Stimulated activated CD8-positive, alpha-beta memory T cell treated with anti-CD3 and anti-CD28 coated beads, Interleukin-12 subunit alpha, Interleukin-12 subunit beta, amount 100 ng/mL, for 1 hour (primary cell): ENCODE data around the gene SOCS2.
"Not testable (repeated sequence)": the region's sequence is repeated elsewhere in the genome, so short reads cannot be mapped to it uniquely, and the experiment has no call there.

Source experiments
- DNase-seq: peaks from one replicate; pipeline ENCODE4 v3.0.0-alpha.2; 2020; ENCODE audit warnings: low read depth

The SOCS2 gene

DNA sequence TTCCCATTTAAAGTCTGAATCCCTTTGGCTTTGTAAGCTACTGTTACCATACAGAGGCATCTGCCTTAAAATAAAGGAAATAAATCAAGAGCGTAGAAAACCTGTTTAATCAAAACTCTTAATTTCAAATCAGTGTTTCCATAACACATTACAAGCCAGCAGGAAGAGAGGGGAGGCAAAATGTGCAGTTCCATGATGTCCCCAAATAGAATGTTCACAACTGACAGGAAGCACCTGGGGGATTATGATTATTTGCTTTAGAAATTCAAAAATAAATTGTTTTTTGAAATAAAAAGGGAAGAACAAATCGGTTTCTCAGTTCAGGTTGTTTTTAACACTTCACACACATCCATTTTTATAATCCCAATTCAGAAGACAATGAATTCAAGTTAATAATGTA lies 21.4 kb downstream of the SOCS2 start:
- DNase-seq, result no peak

DNA sequence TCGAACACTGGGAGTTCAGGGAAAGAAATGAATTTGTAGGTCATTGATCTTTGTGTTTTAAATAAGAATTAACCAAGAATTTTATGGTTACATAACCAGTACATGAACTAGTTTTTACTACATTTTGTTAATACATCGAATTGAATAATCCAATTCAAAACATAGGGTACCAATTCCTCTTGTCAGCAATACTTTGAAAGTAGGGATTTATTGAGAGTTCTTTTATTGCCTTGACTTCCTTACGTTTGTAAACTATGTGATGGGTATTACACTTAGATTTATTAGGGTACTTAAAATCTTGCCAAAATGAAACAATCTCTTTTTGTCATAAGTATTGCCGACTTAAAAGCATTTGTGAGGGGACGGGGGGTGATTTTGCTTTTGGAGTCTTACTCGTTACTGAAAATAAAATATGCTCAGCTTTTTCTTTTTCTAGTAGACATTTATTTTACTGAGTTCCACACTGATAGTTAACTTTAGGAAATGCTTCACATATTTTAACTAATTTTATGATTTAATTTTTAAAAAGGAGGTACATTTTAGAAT lies 22.4 kb downstream of the SOCS2 start:
- no peak for DNase-seq

DNA sequence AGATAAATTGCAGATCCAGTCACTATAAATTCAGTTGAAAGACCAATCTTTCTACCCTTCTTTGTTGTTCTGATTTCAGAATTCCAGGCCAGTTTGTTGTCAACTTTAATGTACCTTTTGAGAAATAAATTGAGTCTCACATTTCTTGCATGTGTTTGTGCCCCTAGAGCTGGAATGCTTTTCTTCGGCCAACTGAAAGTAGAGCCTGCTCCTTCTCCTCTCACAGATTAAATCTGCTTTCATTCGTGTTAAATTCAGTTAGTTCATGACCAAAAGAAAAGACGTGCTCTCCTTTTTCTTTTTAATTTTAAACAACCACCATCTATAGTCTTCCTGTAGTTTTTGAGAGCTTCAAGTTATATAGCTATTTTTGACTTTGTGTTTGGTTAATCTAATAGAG lies 22.9 kb downstream of the SOCS2 start:
- DNase-seq, result no peak

DNA sequence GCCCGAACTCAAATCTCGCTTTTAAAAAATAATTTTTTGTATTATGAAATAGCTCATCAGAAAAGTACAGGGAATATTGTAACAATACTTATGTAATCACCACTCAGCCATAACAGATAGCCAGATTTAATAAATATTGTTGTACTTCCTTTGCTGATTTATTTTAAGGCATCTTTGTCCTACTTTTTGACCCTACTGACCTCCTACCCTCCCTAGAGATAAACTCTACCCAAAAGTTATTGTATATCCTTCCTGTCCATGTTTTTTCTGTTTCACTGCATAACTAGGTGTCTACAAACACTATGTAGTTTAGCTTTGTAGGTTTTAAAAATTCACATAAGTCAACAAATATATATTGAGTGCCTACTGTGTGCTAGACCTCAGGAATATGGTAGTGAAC lies 25.1 kb downstream of the SOCS2 start:
- DNase-seq, result no peak

DNA sequence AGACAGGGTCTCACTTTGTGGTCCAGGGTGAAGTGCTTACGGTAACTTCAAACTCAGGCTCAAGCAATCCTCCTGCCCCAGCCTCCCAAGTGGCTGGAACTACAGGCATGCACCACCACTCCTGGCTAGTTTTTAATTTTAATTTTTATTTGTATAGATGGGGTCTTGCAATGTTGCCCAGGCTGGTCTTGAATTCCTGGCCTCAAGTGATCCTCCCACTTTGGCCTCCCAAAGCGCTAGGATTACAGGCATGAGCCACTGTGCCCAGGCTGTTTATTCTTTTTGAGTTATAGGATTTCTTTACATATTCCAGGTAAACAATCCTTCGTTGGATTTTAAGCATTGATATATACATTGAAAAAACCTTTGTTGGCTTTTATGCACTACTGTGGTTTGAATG lies 26.7 kb downstream of the SOCS2 start:
- no peak for DNase-seq

DNA sequence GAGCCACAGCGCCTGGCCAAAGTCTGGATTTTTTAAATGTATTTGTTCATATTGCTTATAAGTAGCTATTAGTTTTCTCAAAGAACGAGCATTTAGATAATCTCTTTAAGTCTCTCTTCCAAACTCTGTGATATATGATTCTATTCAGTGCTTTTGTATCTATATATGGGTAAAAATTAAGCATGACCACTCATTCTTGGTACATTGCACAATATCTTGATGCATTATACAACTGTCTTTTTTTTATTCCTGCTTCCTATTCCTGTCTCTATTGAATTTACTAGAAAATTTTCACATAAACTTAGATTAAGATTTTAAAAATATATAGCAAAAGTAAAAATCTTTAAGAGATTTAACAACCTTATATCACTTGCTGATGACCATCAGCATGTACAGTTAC lies 29.1 kb downstream of the SOCS2 start:
- no peak for DNase-seq

DNA sequence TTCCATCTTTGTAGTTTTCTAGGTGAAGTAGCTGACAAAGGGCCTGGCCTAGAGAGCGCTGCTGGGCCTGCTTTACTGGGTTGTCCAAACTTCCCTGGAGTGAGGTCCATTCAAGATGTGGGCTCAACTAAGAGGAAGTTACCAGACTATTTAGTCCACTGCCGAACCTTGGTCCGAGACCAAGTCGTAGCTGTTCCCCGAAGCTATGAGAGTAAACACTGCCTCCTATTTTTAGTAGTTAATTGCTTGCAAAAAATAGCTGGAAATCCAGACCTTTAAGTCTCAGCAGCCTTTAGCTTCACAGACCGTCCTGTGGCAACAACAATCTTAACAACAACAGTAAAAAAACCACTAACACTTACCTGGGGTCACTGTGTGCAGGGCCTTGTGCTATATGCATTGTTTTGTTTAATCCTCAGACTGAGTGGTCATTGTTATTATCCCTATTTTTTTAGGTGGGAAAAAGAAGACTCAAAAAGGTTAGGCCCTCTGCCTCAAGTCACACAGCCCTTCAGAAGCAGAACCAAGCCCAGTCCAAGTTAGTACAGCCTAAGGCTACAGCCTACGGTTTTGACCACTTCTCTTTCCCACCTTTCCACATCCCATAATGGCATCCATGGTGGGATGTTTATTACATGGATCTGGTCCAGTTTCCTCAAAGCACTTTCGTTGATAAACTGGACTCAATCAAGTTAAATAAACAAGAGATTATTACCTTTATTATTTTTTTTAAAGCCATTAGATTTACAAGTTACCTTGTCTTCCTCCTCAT lies 30.6 kb downstream of the SOCS2 start:
- DNase-seq, result no peak

DNA sequence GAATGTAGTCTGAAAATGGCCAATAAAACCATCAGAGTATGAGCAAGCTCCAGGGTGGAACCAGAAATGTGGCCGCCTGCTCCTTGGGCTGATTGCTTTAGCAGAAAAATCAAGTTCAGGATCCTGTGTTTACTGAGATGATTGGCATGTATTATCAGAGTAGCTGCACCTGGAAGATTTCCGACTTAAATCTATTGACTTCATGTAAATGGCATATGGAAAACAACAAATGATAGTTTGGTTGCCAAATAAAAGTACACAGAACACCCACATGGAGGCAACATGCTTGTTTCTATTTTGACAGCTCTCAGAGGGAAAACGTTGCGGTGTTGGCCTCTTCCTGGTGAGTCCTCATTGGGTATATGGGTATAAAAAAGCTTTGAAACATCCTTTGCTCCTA lies 31.3 kb downstream of the SOCS2 start:
- DNase-seq, result no peak

DNA sequence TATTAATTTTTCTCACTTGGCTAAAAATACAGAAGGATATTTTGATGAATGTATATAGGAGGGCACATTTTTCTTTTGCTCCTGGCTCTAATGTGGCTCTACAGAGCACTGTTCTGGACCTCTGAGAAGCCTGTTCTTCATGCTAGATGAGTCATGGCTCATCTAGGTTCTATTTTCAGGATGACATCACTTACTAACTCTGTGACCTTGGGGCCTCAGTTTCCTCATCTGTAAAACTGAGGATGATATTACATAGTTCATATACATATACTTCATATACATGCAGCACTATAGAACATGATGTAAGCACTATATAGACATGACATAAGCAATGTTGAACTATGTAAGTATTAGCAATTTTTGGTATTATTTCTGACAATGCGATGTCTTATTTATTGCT lies 35.8 kb downstream of the SOCS2 start:
- DNase-seq, result no peak

DNA sequence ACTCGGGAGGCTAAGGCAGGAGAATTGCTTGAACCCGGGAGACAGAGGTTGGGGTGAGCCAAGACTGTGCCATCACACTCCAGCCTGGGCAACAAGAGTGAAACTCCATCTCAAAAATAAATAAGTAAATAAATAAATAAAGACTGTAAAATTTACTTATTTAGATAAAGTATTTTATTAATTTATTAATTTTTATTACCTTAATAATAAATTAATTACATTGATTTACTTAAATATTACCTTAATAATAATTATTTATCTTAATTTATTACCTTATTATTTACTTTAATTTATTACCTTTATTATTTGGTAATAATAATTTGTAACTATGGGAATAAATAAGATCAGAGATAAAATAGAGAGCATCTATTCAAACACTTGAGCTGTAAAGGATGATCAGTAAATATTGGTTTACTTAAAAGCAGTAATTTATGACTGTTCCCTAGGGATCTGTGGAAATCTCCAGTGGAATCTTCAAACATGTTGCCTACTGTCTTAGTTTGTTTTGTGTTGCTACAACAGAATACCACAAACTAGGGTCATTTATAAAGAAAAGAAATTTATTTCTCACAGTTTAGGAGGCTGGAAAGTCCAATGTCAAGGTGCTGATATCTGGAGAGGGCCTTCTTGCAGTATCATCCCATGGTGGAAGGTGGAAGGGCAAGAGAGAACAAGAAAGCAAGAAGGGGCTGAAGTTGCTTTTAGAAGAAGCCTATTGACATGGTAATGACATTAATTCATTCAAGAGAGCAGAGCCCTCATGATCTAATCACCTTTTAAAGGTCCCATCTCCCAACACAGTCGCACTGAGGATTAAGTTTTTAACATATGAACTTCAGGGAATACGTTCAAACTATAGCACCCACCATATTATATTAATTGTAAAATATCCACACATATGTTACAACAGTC lies 37.1 kb downstream of the SOCS2 start:
- no peak for DNase-seq

DNA sequence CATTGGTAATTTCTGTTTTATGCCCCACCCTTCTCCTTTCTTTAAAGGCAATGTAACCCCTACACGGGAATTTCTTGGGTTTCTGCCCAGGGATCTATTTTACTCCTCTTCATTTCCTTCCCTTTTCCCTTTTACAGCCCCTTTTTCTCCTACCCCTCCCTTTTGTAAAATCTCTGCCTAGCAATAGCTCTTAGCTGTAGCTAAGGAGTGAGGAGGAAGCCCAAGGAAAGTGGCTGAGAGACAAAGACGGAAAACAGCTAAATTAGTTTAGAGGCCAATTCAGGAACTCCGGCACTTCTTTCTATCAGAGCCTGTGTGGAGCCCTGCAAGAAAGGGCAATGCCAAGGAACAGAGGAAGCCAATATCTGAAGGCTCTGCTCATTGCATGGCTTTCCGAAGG lies 40.3 kb downstream of the SOCS2 start:
- no peak for DNase-seq

DNA sequence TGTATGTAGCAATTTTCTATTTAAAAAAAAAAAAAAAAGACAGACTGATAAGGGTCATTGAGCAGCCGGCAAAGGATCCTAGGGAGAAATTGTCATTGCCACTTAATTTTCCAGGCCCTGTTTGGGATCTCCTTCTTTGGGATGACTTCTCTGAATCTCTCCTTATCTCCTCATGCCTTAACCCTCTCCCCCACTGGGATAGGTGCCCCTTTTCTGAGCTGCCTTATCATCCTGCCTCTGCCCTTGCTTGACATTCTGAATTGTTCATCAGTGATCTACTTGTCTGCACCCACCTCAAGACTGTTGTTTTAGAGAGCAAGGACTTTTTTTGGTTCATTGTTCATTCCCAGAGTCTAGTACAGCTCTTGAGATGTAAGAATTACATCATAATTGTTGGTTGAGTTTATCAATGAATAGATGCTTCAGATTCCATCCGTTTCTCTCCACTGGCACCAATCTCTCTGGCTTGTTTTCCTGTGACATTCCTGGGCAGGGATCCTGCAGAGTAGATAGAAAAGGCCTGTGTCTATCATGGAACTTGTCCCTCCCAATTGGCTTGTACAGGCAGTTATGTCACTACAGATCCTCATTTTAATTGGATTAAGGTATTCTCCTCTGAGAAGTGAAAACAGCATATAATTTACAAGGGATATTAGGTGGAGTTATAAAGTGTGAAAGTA lies 42.6 kb downstream of the SOCS2 start:
- no peak for DNase-seq

DNA sequence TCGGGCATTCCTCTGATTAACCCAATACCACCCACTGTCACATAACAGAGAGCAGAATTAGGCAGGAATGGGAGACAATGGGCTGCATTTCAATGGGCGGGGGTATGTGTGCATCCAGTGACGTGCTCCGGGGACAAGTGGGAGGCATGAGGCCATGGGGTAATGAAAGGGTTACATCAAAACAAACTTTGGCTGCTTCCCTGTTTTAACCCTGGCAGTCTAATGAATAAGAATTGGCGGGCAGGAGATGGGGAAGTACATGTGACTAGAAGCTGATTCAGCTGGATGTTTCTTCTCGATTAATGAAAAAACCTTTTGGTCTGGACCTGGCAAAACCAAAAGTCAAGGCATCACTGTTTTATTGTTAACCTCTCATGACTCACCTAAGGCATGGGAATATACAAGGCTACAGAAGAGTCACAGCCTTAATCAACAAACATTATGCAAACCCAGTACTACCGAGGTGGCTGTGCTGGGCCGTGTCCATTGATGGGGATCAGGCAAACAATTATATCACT lies 44.2 kb downstream of the SOCS2 start:
- no peak for DNase-seq

DNA sequence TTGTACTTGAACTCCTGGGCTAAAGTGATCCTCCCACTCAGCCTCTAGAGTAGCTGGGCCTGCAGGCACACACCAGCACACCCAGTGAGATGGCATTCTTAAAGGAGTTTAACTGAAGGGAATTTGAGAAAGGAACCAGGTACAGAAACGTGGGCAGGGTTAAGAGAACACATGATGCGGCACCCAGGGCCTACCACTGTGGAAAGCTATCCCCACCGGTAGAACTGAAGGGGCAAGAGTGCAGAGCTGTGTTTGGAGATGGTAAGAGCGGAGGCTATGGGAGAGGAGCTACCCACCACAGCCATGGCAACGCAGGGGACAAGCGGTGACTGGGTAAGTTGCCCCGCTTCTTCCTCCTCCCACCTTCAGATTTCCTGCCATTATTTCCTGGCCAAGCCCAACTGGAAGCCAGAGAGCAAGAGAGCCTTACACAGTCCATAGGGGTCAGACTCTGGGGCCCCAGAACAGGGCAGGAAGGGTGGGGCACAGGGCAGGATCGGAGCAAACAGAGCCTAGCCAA lies 46.5 kb downstream of the SOCS2 start:
- DNase-seq, result no peak

DNA sequence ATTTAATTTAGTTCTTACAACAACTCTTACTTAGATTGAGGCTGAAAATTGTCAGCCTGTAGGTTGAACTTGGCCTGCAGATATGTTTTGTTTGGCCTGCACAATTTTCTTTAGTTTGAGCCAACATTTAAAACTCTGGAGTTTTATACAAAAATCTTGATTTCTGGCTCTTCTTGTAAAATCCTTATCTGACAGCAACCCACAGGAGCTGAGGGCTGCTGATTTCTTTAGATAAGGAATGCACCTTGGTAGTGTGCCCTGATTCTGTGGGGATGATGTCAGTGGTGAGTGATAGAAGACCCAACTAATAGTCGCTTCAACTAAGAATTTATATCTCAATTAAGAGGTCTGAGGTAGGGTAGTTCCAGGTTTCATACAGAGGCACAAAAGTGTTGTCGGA lies 49.5 kb downstream of the SOCS2 start:
- DNase-seq, result no peak

DNA sequence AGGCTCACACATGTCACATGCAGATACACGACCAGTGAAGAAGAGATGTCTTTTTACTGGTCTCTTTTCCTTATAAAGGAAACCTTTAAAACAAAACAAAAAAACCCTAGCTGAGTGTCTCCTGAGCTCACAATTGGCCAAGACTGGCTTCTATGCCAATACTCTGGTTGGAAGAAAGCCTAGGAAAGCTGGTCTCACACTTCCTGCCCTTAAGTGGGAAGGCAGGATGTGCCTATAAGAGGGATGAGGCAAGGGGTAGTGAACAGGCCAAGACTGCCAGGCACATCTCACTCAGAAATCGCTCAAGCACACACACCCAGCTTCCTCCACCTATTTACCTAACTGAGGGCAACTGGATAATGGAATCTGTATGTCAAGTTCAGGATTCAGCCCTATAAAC lies 50.0 kb downstream of the SOCS2 start:
- DNase-seq, result no peak

DNA sequence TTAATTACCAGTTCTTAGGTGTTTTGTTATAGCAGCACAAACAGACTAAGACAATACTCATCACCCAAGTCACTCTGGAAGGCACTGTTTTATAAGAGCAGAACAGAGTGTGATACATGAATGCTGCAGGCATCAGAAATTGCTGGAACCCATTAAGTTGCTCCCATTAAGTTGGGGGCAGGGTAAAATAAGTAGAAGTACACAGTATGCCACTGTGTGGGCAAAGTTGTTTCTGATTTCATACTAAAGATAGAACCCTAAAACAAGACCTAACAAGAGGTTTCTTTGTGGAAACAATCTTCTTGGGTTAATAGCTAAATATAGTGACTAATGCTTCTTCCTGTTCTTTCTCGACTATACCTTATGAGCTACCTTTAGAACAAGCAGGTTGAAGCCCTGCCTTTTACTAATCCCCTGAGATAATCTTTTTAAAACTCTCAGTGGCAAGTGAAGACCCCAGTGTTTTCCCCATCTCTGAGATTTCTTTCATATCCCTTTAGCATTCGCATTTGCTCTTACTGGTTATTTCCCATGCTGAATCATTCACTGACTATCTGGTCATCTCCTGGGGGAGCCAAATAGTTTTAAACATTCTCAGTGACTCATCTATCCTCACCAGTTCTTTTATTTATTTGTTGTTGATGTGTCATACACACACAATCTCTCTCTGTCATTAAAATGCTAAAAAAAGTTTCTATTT lies 52.3 kb downstream of the SOCS2 start:
- no peak for DNase-seq

DNA sequence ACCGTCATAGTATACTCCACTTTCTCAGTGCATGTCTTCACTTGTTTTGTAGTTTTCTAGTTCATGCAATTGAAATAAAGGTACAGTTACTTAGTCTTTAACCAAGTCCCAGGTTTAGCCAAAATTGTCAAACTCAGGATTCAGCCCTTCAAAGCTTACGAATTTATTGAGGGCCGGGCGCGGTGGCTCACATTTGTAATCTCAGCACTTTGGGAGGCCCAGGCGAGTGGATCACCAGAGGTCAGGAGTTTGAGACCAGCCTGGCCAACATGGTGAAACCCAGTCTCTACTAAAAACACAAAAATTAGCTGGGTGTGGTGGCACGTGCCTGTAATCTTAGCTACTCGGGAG lies 52.8 kb downstream of the SOCS2 start:
- not testable (repeated sequence) for DNase-seq

DNA sequence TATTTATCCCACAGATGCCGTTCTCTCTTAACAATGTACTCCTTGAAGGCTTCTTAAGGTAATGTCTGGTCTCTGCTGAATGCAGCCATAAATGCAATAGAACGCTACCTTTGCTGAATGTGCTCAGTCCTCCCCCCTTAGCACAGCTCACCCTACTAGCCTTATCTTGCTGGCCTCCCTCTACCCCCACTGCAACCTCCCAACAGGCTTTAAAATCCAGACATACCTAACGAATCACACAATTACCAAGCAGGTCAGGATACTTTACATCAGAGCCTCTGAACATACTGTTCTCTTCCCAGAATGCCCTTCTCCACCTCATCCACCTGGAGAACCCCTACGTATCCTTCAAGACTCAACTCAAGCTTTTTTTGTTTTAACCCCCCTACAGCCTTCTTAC lies 53.7 kb downstream of the SOCS2 start:
- no peak for DNase-seq
